Measurements from ENCODE around the gene CHCHD4. TPM values are rescaled to one million over a fixed set of nuclear protein-coding genes. Genes with fewer than 3 reads are reported as not detected.

Gene CHCHD4
- total RNA-seq, 1 experiment from 2014 or later = 33.5 TPM

DNA sequence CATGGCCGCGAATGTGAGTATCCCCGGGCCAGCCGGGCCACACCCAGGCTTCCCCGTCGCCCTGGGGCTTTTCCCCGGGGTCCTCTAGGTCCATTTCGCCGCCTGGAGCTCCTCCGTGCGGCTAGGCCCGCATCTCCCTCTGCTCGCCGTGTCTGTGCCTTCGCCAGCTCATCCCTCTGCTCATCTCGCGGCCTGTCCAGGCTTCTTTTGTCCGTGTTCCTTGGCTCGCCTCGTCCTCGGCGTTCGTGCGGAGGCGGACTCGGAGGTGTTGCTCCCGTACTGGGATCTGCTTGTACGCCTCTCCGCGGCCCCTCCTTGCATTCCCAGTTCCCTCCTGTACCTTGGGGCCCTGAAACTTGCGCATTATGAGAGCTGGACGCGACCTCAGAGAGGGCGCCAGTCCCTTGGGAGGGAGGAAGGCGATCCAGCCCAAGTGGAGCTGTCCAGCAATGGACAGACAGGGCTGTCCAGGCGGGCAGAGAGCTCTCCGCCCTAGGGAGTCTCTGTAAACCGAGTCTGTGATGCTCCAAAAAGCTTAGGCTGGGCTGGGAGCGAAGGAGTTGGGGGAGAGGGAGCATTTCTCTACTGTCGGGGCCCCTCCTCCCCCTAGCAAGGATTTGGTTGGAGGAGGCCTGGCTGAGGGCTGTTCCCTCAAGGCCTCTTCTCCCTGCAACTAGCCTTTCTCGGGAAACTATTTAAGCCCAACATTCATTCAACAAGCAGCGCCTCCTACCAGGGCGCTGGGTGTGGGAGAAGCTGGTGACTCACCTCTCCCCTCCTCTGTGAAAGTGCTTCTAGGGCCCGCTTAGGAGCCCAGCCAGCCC lies 735 bp upstream of the CHCHD4 start:
- no TSS peak for BruUV-seq (replicated peaks)
- H3K27ac ChIP-seq (ENCODE audit: low read depth, low read length, poor library complexity, severe bottlenecking) = peak overlapping the region; percentile 83
- peak overlapping the region; percentile 90 for H3K4me3 ChIP-seq (ENCODE audit: low read depth, low read length, poor library complexity, severe bottlenecking)
- intact Hi-C loops (cut with micrococcal nuclease; ENCODE audit: unreplicated experiment) = loop anchor here (5.0 kb wide), 1 partner anchor 52 kb away; the partner anchor contains the start of genes LSM3 and XPC
- H3K4me1 ChIP-seq (ENCODE audit: insufficient read depth, low read length, poor library complexity, severe bottlenecking) = peaks cover 19% of the 10 kb centered on the region
- H3K36me3 ChIP-seq (ENCODE audit: insufficient read depth, low read length, poor library complexity, severe bottlenecking) = peaks cover 31% of the 10 kb centered on the region
- CTCF ChIA-PET = interaction anchor here (0.7 to 3.0 kb wide), 3 partner anchors 20 to 404 kb away, joined by 4 to 18 read pairs (median 5); no protein-coding TSS in a partner anchor
- no peak for TF ChIP-seq EZH2 (IDR thresholded peaks at IDR 0.05; ENCODE audit: borderline replicate concordance, low read depth, low read length, poor library complexity, severe bottlenecking)
- TF ChIP-seq, protein P1, sequence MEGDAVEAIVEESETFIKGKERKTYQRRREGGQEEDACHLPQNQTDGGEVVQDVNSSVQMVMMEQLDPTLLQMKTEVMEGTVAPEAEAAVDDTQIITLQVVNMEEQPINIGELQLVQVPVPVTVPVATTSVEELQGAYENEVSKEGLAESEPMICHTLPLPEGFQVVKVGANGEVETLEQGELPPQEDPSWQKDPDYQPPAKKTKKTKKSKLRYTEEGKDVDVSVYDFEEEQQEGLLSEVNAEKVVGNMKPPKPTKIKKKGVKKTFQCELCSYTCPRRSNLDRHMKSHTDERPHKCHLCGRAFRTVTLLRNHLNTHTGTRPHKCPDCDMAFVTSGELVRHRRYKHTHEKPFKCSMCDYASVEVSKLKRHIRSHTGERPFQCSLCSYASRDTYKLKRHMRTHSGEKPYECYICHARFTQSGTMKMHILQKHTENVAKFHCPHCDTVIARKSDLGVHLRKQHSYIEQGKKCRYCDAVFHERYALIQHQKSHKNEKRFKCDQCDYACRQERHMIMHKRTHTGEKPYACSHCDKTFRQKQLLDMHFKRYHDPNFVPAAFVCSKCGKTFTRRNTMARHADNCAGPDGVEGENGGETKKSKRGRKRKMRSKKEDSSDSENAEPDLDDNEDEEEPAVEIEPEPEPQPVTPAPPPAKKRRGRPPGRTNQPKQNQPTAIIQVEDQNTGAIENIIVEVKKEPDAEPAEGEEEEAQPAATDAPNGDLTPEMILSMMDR (conservative IDR thresholded peaks at IDR 0.05; ENCODE audit: low read depth, low read length) = no peak
- POLR2A ChIA-PET (ENCODE audit: low non-redundant PET) = interaction anchor here (0.8 to 0.9 kb wide), 2 partner anchors 10 to 45 kb away, joined by 3 to 4 read pairs; no protein-coding TSS in a partner anchor
- no peaks in the 10 kb centered on the region for H3K27me3 ChIP-seq (replicated peaks; ENCODE audit: insufficient read depth, low read depth, low read length, poor library complexity)
- no peaks in the 10 kb centered on the region for H3K9me3 ChIP-seq (ENCODE audit: low read depth, low read length, poor library complexity, severe bottlenecking)
- peak; percentile 86 for DNase-seq (ENCODE audit: low spot score)

DNA sequence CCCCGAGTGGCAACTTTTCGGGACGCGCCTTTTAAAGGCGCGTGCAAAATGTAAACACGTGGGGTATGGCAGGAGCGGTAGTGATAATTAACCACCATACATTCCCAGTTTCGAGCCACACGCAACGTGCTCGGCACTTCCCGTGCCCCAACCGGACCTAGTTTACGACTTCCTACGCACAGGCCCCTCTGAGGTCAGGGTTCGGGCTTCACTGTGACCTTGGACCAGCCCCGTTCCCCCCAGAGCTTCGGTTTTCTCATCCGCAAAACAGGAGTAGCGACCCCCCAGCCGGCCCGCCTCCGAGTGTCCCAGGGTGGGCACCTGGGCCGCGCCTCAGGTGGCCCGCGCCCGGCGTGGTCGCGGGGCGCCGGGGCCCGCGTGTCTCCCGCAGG lies 451 bp downstream of the CHCHD4 start:
- DNase-seq (ENCODE audit: low spot score) = peak; percentile 40
- Histone ChIP-seq H3K4me1 (ENCODE audit: insufficient read depth, low read length, poor library complexity, severe bottlenecking) (peaks cover 21% of the 10 kb centered on the region), H3K4me3 (ENCODE audit: low read depth, low read length, poor library complexity, severe bottlenecking) (peak overlapping the region; percentile 90), H3K27ac (ENCODE audit: low read depth, low read length, poor library complexity, severe bottlenecking) (peak overlapping the region; percentile 83), H3K36me3 (ENCODE audit: insufficient read depth, low read length, poor library complexity, severe bottlenecking) (peaks cover 20% of the 10 kb centered on the region), H3K27me3 (replicated peaks; ENCODE audit: insufficient read depth, low read depth, low read length, poor library complexity) (no peaks in the 10 kb centered on the region), H3K9me3 (ENCODE audit: low read depth, low read length, poor library complexity, severe bottlenecking) (no peaks in the 10 kb centered on the region)
- POLR2A ChIA-PET (ENCODE audit: low non-redundant PET) = no interaction called here
- TF ChIP-seq EZH2 (IDR thresholded peaks at IDR 0.05; ENCODE audit: borderline replicate concordance, low read depth, low read length, poor library complexity, severe bottlenecking) = no peak
- TF ChIP-seq, protein P1 (conservative IDR thresholded peaks at IDR 0.05; ENCODE audit: low read depth, low read length) = no peak
- CTCF ChIA-PET = interaction anchor here (1.4 to 3.0 kb wide), 2 partner anchors 21 to 227 kb away, joined by 4 to 18 read pairs; no protein-coding TSS in a partner anchor
- BruUV-seq (replicated peaks) = no TSS peak
- intact Hi-C loops (cut with micrococcal nuclease; ENCODE audit: unreplicated experiment) = no loop called here

DNA sequence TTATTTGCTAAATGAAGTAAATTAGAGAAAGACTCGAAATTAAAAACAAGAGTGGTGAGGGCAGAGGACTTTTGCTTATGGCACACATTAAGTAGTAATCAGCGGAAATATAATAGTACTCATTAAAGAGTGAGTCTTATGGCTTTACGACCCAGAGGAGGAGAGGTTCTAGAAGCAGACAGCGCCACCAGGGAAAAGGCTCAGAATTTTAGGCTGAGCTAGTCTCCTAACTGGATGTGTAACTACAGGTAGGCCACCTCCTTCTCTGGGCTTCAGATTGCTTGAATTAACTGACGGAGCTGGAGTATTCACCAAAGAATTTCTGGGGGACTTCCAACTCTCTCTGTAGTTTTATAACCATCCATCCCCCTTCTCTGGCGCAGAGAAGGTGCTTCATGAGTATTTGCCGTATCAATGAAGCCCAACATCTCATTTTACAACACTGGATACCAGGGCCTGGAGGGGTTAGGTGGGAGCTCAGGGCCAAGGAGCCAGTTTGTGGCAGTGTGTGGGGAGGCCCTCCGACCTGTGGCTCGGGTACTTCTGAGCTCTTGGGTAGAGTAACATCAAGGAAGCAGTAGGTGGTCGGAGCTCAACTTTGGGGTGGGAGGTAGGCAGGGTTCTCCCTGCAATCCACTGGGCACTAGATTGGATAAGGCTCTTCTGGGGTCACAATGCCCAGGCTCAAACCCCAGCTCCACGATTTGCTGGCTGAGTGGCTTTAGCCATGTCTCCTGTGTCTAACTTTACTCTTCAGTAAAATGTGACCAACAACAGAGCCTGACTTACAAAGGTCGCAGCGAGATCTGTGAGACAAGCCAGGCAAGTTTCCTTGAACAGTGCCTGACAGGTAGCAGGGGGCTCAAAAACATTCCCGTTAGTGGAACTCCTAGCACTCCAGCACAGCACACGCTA lies 1.1 kb downstream of the CHCHD4 start:
- peak overlapping the region; percentile 90 for H3K4me3 ChIP-seq (ENCODE audit: low read depth, low read length, poor library complexity, severe bottlenecking)
- peak overlapping the region; percentile 83 for H3K27ac ChIP-seq (ENCODE audit: low read depth, low read length, poor library complexity, severe bottlenecking)
- H3K27me3 ChIP-seq (replicated peaks; ENCODE audit: insufficient read depth, low read depth, low read length, poor library complexity) = no peaks in the 10 kb centered on the region
- POLR2A ChIA-PET (ENCODE audit: low non-redundant PET) = interaction anchor here (0.7 kb wide), 1 partner anchor 13 kb away, joined by 3 read pairs; no protein-coding TSS in a partner anchor
- no peaks in the 10 kb centered on the region for H3K9me3 ChIP-seq (ENCODE audit: low read depth, low read length, poor library complexity, severe bottlenecking)
- intact Hi-C loops (cut with micrococcal nuclease; ENCODE audit: unreplicated experiment) = no loop called here
- peaks cover 13% of the 10 kb centered on the region for H3K36me3 ChIP-seq (ENCODE audit: insufficient read depth, low read length, poor library complexity, severe bottlenecking)
- CTCF ChIA-PET = interaction anchor here (3.0 kb wide), 1 partner anchor 227 kb away, joined by 18 read pairs; no protein-coding TSS in a partner anchor
- H3K4me1 ChIP-seq (ENCODE audit: insufficient read depth, low read length, poor library complexity, severe bottlenecking) = peaks cover 27% of the 10 kb centered on the region
- TSS peak; percentile 34 for BruUV-seq (replicated peaks)
- no peak for DNase-seq (ENCODE audit: low spot score)
- TF ChIP-seq EZH2 (IDR thresholded peaks at IDR 0.05; ENCODE audit: borderline replicate concordance, low read depth, low read length, poor library complexity, severe bottlenecking) = no peak
- TF ChIP-seq, protein P1 (conservative IDR thresholded peaks at IDR 0.05; ENCODE audit: low read depth, low read length) = 0 out of 2 replicates have a peak, but pooled peaks have one; percentile 23
